Measurements from ENCODE around the gene UNC13D. TPM values are rescaled to one million over a fixed set of nuclear protein-coding genes. Genes with fewer than 3 reads are reported as not detected.

UNC13D gene
- total RNA-seq, 2 donors from 2014 or later, result 6.3 to 6.4 TPM

DNA sequence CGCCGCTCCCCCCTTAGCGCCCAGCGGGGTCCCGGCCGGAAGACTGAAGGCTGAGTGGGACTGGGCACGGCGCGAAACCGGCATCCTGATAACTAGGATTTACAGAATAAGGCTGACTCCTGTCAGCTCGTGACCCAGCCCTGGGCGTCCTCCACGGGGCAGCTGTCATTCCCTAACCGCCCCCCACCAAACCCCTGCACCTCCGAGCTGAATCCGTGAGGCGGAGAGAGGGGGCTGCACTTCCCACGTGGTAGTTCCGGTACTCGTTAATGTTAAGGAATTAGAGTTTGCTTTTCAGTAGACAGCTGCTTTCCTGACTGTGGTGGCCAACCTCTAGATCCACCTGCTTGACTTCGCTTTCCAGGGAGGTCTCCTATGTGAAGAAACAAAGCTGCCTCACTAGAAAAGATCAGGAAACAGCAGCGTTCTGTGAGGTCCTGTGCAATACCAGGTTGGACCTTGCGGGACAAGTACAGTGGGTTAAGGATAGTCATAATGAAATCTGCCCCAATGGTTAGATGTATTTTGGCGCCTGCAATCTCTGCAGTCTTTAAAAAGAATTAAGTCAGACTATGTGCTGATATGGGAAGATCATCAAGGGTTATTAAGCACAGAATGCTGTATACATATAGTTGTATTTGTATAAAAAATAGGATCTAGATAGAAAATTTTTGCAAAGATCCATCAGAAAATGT lies 12.0 kb upstream of the UNC13D start:
- Mint-ChIP-seq H3K9me3 (no peaks in the 10 kb centered on the region), H3K36me3 (ENCODE audit: low read depth) (peaks cover 4% of the 10 kb centered on the region), H3K4me1 (peaks cover 11% of the 10 kb centered on the region), H3K27me3 (ENCODE audit: insufficient read depth) (no peaks in the 10 kb centered on the region), H3K4me3 (no peak overlapping the region), H3K27ac (peak overlapping the region; percentile 90)
- peak overlapping the region; percentile 65 for H3K27ac ChIP-seq (ENCODE audit: low read depth, low read length)
- H3K4me3 ChIP-seq (ENCODE audit: low read length), result peak overlapping the region; percentile 88
- no peaks in the 10 kb centered on the region for H3K27me3 ChIP-seq (ENCODE audit: control insufficient read depth, insufficient read depth, low read length, poor library complexity, severe bottlenecking)
- TF ChIP-seq CTCF (conservative IDR thresholded peaks at IDR 0.05), result no peak
- no peaks in the 10 kb centered on the region for H3K9me3 ChIP-seq (ENCODE audit: control insufficient read depth, low read length)
- 5 to 10% methylated on average over 12 to 23 of the region's 24 CpGs for WGBS, 2 experiments (ENCODE audit: insufficient coverage in 1 of 2, insufficient read length in 1 of 2)
- DNase-seq, result no peak
- peak overlapping the region; percentile 77 for H3K9ac ChIP-seq (ENCODE audit: extremely low read depth, low read length, poor library complexity, severe bottlenecking)
- peaks cover 4% of the 10 kb centered on the region for H3K36me3 ChIP-seq (ENCODE audit: control insufficient read depth, insufficient read depth, low read length)
- no peaks in the 10 kb centered on the region for H3K4me1 ChIP-seq (ENCODE audit: control insufficient read depth, insufficient read depth, low read length)

DNA sequence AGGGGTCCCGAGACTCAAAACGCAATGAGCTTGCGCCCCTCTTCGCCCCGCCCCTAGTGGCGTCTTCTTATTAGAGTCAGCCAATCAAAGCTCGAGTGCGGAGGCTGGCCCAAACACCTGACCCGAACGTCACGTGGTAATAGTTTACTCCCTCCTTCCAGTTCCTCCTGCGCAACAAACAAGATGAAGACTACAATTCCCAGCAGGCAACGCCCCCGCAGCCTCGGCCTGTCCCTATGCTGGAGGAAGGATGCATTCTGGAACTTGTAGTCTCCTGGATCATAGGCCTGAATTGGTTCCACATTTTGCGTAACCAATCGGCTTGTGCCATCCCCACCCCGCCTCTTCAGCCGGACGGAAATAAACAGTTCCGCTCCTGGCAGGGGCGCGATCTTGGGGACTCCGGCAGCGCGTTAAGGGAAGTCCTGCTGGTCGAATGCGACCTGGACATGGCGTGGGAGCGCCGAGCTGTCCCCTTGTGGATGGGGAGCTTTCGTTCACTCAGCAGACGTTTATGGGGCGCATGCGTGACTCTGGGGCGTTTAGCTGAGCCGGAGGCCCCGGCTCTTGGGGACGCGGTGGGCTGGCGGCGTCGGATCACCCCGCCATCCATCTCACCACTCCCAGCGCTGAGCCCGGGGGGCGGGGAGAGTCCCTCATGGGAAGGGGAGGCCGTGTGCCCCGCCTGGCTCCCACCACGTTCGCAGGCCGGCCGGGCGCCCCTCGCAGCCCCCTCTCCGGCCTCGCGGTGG lies 11.3 kb upstream of the UNC13D start, which contains the start of gene WBP2:
WBP2 (minus strand) TSS at position 26 of the 752 bp plus-strand sequence. CDS start 38 bp downstream, outside the sequence.
- Mint-ChIP-seq H3K27ac (peak within 1 kb of the TSS; percentile 90), H3K36me3 (ENCODE audit: low read depth) (peaks cover 10% of the 10 kb centered on the region), H3K4me3 (no peak within 1 kb of the TSS), H3K27me3 (ENCODE audit: insufficient read depth) (no peaks in the 10 kb centered on the region), H3K9me3 (no peaks in the 10 kb centered on the region), H3K4me1 (peaks cover 11% of the 10 kb centered on the region)
- Histone ChIP-seq H3K9me3 (ENCODE audit: control insufficient read depth, low read length) (no peaks in the 10 kb centered on the region), H3K27me3 (ENCODE audit: control insufficient read depth, insufficient read depth, low read length, poor library complexity, severe bottlenecking) (no peaks in the 10 kb centered on the region), H3K36me3 (ENCODE audit: control insufficient read depth, insufficient read depth, low read length) (peaks cover 11% of the 10 kb centered on the region), H3K27ac (ENCODE audit: low read depth, low read length) (peak within 1 kb of the TSS; percentile 65), H3K4me3 (ENCODE audit: low read length) (peak within 1 kb of the TSS; percentile 88), H3K9ac (ENCODE audit: extremely low read depth, low read length, poor library complexity, severe bottlenecking) (peak within 1 kb of the TSS; percentile 77), H3K4me1 (ENCODE audit: control insufficient read depth, insufficient read depth, low read length) (no peaks in the 10 kb centered on the region)
- 0% methylated on average over 18 to 58 of the region's 58 CpGs for WGBS, 2 experiments (ENCODE audit: insufficient coverage in 1 of 2, insufficient read length in 1 of 2)
- peak; percentile 69 for TF ChIP-seq CTCF (conservative IDR thresholded peaks at IDR 0.05)
- DNase-seq, result peak; percentile 100

- Histone ChIP-seq H3K27me3 (ENCODE audit: control insufficient read depth, insufficient read depth, low read length, poor library complexity, severe bottlenecking) (no peaks in the 10 kb centered on the region), H3K36me3 (ENCODE audit: control insufficient read depth, insufficient read depth, low read length) (peaks cover 12% of the 10 kb centered on the region), H3K9me3 (ENCODE audit: control insufficient read depth, low read length) (no peaks in the 10 kb centered on the region), H3K4me3 (ENCODE audit: low read length) (peak overlapping the region; percentile 88), H3K27ac (ENCODE audit: low read depth, low read length) (no peak overlapping the region), H3K4me1 (ENCODE audit: control insufficient read depth, insufficient read depth, low read length) (no peaks in the 10 kb centered on the region), H3K9ac (ENCODE audit: extremely low read depth, low read length, poor library complexity, severe bottlenecking) (peak overlapping the region; percentile 64)
- peaks cover 12% of the 10 kb centered on the region for H3K36me3 Mint-ChIP-seq (ENCODE audit: low read depth)
- H3K9me3 Mint-ChIP-seq, result no peaks in the 10 kb centered on the region
- H3K4me1 Mint-ChIP-seq, result peaks cover 11% of the 10 kb centered on the region
- no peak for DNase-seq
- H3K27me3 Mint-ChIP-seq (ENCODE audit: insufficient read depth), result no peaks in the 10 kb centered on the region
- no peak overlapping the region for H3K4me3 Mint-ChIP-seq
- 1 to 3% methylated on average over 12 to 19 of the region's 19 CpGs for WGBS, 2 experiments (ENCODE audit: insufficient coverage in 1 of 2, insufficient read length in 1 of 2)
- no peak for TF ChIP-seq CTCF (conservative IDR thresholded peaks at IDR 0.05)
- no peak overlapping the region for H3K27ac Mint-ChIP-seq
Measured at GRCh38 chr17:75854881-75855309, 10.7 kb upstream of the UNC13D start.

Measured in endodermal cell (in vitro differentiated cells).